GM23338 (cell line): ENCODE data around the gene DNASE1. TPM values are rescaled to one million over a fixed set of nuclear protein-coding genes. Genes with fewer than 3 reads are reported as not detected.
A peak's percentile ranks its signal among the peaks of the same experiment; 100 is the strongest.

Source experiments
- ATAC-seq: fragments of 200-7000 bp; cut with Tn5 transposase; 3 replicates; pipeline ENCODE4 v1.9.1; 2020
- DNase-seq: peaks from one replicate; pipeline ENCODE4 v3.0.0-alpha.2; 2015; ENCODE audit warnings: low spot score
- H2AFZ ChIP-seq: fragments of 200-600 bp; sonication (generic); 2 replicates; pipeline ENCODE4 v1.8.0; 2016; ENCODE audit warnings: antibody characterized with exemption, mild to moderate bottlenecking, moderate library complexity
- H3F3A ChIP-seq: fragments of 200-600 bp; sonication (generic); replicated peaks from 2 replicates; pipeline ENCODE4 v1.8.0; 2017; ENCODE audit warnings: antibody characterized with exemption, mixed run types, low read depth
- H3K27ac ChIP-seq: fragments of 200-600 bp; sonication (generic); 2 replicates; pipeline ENCODE4 v1.6.1; 2016; ENCODE audit warnings: low read depth
- H3K27me3 ChIP-seq: fragments of 200-600 bp; sonication (generic); 2 replicates; pipeline ENCODE4 v1.8.0; 2016; ENCODE audit warnings: mild to moderate bottlenecking, mixed run types, moderate library complexity; ENCODE audit not compliant: insufficient read depth
- H3K36me3 ChIP-seq: fragments of 200-600 bp; sonication (generic); 2 replicates; pipeline ENCODE4 v1.8.0; 2016; ENCODE audit warnings: mild to moderate bottlenecking; ENCODE audit not compliant: insufficient read depth
- H3K4me1 ChIP-seq: fragments of 200-600 bp; sonication (generic); 2 replicates; pipeline ENCODE4 v1.8.0; 2016; ENCODE audit warnings: mild to moderate bottlenecking, moderate library complexity; ENCODE audit not compliant: insufficient read depth
- H3K4me2 ChIP-seq: fragments of 200-600 bp; sonication (generic); 2 replicates; pipeline ENCODE4 v1.7.1; 2017; ENCODE audit warnings: mixed run types
- H3K4me3 ChIP-seq: fragments of 200-600 bp; sonication (generic); 2 replicates; pipeline ENCODE4 v1.6.1; 2016; ENCODE audit warnings: mixed run types
- H3K79me2 ChIP-seq: fragments of 200-600 bp; sonication (generic); replicated peaks from 2 replicates; pipeline ENCODE4 v1.8.0; 2017; ENCODE audit warnings: mild to moderate bottlenecking; ENCODE audit not compliant: insufficient read depth
- H3K9me2 ChIP-seq: fragments of 200-600 bp; sonication (generic); 2 replicates; pipeline ENCODE4 v1.8.0; 2017; ENCODE audit not compliant: insufficient read depth
- H4K20me1 ChIP-seq: fragments of 200-600 bp; sonication (generic); replicated peaks from 2 replicates; pipeline ENCODE4 v1.8.0; 2017; ENCODE audit warnings: mild to moderate bottlenecking; ENCODE audit not compliant: insufficient read depth
- H3K27ac Mint-ChIP-seq: 2 replicates; pipeline ENCODE4 v1.8.0; 2020; ENCODE audit warnings: inconsistent platforms, mild to moderate bottlenecking, moderate library complexity, mixed read lengths
- H3K27me3 Mint-ChIP-seq: 3 replicates; pipeline ENCODE4 v1.8.0; 2022; ENCODE audit warnings: low read depth, mild to moderate bottlenecking, moderate library complexity, mixed read lengths, inconsistent platforms; ENCODE audit not compliant: insufficient read depth, poor library complexity
- H3K36me3 Mint-ChIP-seq: 3 replicates; pipeline ENCODE4 v1.8.0; 2021; ENCODE audit warnings: low read depth, mild to moderate bottlenecking, inconsistent platforms, moderate library complexity, mixed read lengths
- H3K4me1 Mint-ChIP-seq: 3 replicates; pipeline ENCODE4 v1.8.0; 2020; ENCODE audit warnings: mild to moderate bottlenecking, inconsistent platforms, mixed read lengths
- H3K4me3 Mint-ChIP-seq: 3 replicates; pipeline ENCODE4 v1.8.0; 2021; ENCODE audit warnings: moderate library complexity, mild to moderate bottlenecking, inconsistent platforms, mixed read lengths
- H3K9me3 Mint-ChIP-seq: 3 replicates; pipeline ENCODE4 v1.8.0; 2020; ENCODE audit warnings: moderate library complexity, mild to moderate bottlenecking, inconsistent platforms, mixed read lengths
- CREB1 ChIP-seq: fragments of 250-450 bp; sonication (Bioruptor Pico); IDR thresholded peaks from 2 replicates; pipeline ENCODE4 v1.5.0; 2020; ENCODE audit warnings: low read depth, mild to moderate bottlenecking, moderate library complexity
- CTCF ChIP-seq, 2 experiments: fragments of 200-600 bp in 1 of 2; sonication (generic) in 1 of 2; conservative IDR thresholded peaks; 2 replicates each; pipeline versions ENCODE4 v1.5.1 to v1.6.1; 2016 to 2017; ENCODE audit warnings: antibody characterized with exemption in 2 of 2, low read depth in 2 of 2, mild to moderate bottlenecking in 2 of 2, moderate library complexity in 1 of 2
- EZH2 ChIP-seq: fragments of 200-600 bp; sonication (generic); IDR thresholded peaks from one replicate; pipeline ENCODE4 v1.8.0; 2017; ENCODE audit warnings: antibody characterized with exemption, mild to moderate bottlenecking, low read depth; ENCODE audit not compliant: unreplicated experiment
- NANOG ChIP-seq: IDR thresholded peaks from 2 replicates; pipeline ENCODE4 v1.6.1; 2016; ENCODE audit warnings: antibody characterized with exemption, borderline replicate concordance
- POLR2AphosphoS5 ChIP-seq: IDR thresholded peaks from 2 replicates; pipeline ENCODE4 v1.6.1; 2016; ENCODE audit warnings: antibody characterized with exemption, low read depth
- REST ChIP-seq: IDR thresholded peaks from one replicate; pipeline ENCODE4 v1.6.1; 2018; ENCODE audit warnings: antibody characterized with exemption; ENCODE audit not compliant: unreplicated experiment
- STAT1 ChIP-seq: IDR thresholded peaks from one replicate; pipeline ENCODE4 v1.6.1; 2016; ENCODE audit warnings: antibody characterized with exemption; ENCODE audit not compliant: unreplicated experiment
- long read RNA-seq: library from polyadenylated mRNA; unstranded; transcript quantifications from one replicate; pipeline ENCODE4 v2.0.0, GENCODE V29; 2020; ENCODE audit not compliant: unreplicated experiment
- polyA plus RNA-seq: library from polyadenylated mRNA; unstranded; fragments of >200 nt; fragmentation: Nextera tagmentation; extraction: Ambion mirVana; gene quantifications from 2 replicates; pipeline ENCODE4 v1.2.1, GENCODE V29; 2016
- total RNA-seq: library from RNA; depleted of rRNA; stranded (reverse); fragments of >200 nt; shearing (Covaris generic); gene quantifications from 2 replicates; pipeline ENCODE4 v1.2.3, GENCODE V29; 2014; rRNA removed
- TF ChIP-seq, protein P1 (sequence below): IDR thresholded peaks from 2 replicates; pipeline ENCODE4 v1.6.1; 2016; ENCODE audit warnings: antibody characterized with exemption

The DNASE1 gene
- total RNA-seq (23.0 and 24.0 TPM in 2 replicates), polyA plus RNA-seq (7.9 TPM in 2 replicates)
- long read RNA-seq, partial matches to known transcripts, result 1 of 4 reads
- long read RNA-seq, other reads (novel, unspliced or antisense), result 3 of 4 reads

- peaks cover 9% of the 10 kb centered on the region; the same call in 1 of the 2 replicates for H3K36me3 ChIP-seq
- peak within 1 kb of the TSS; percentile 88 for H3K27ac Mint-ChIP-seq
- peak within 1 kb of the TSS; percentile 74 for H3K27ac ChIP-seq
- TF ChIP-seq CREB1 (CRISPR knock-in tag) (no peak), POLR2AphosphoS5 (no peak; the same call in none of the 2 replicates), EZH2 (no peak), NANOG (no peak), STAT1 (no peak), CTCF (conservative IDR thresholded peaks at IDR 0.05; ENCODE audit: low read depth in 2 of 2) (peak; percentile 74 to 88), REST (no peak)
- TF ChIP-seq, protein P1, sequence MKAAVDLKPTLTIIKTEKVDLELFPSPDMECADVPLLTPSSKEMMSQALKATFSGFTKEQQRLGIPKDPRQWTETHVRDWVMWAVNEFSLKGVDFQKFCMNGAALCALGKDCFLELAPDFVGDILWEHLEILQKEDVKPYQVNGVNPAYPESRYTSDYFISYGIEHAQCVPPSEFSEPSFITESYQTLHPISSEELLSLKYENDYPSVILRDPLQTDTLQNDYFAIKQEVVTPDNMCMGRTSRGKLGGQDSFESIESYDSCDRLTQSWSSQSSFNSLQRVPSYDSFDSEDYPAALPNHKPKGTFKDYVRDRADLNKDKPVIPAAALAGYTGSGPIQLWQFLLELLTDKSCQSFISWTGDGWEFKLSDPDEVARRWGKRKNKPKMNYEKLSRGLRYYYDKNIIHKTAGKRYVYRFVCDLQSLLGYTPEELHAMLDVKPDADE, result no peak
- H3K4me2 ChIP-seq, result no peak within 1 kb of the TSS
- H3K4me3 Mint-ChIP-seq, result no peak within 1 kb of the TSS; the same call in 2 of the 3 replicates
- DNase-seq (peak; percentile 93), ATAC-seq (peak; percentile 83)
- no peak within 1 kb of the TSS for H3K4me3 ChIP-seq
- H3K4me1 Mint-ChIP-seq, result peaks cover 30% of the 10 kb centered on the region; the same call in 2 of the 3 replicates
- no peaks in the 10 kb centered on the region for H3K79me2 ChIP-seq
- peaks cover 7% of the 10 kb centered on the region for H3K4me1 ChIP-seq
- peaks cover 19% of the 10 kb centered on the region for H3K27me3 Mint-ChIP-seq
- H3K27me3 ChIP-seq, result no peaks in the 10 kb centered on the region
- H3K36me3 Mint-ChIP-seq, result peaks cover 76% of the 10 kb centered on the region
- no peaks in the 10 kb centered on the region; the same call in none of the 2 replicates for H4K20me1 ChIP-seq
- no peak within 1 kb of the TSS for H2AFZ ChIP-seq
- no peaks in the 10 kb centered on the region for H3K9me2 ChIP-seq
- no peaks in the 10 kb centered on the region for H3K9me3 Mint-ChIP-seq
- peaks cover 19% of the 10 kb centered on the region; the same call in 1 of the 2 replicates for H3F3A ChIP-seq
Measured at GRCh38 chr16:3654249-3654991, at the start of gene DNASE1. Gene DNASE1, plus strand, starts transcription at chr16:3654691. Its CDS starts 683 bp downstream, at chr16:3655374.
